GM23338 (cell line): ENCODE results near the gene MAPKAPK2. TPM values are rescaled to one million over a fixed set of nuclear protein-coding genes. Genes with fewer than 3 reads are reported as not detected.

Source experiments
- ATAC-seq: fragments of 200-7000 bp; cut with Tn5 transposase; 3 replicates; pipeline ENCODE4 v1.9.1; 2020
- DNase-seq: peaks from one replicate; pipeline ENCODE4 v3.0.0-alpha.2; 2015; ENCODE audit warnings: low spot score
- H2AFZ ChIP-seq: fragments of 200-600 bp; sonication (generic); 2 replicates; pipeline ENCODE4 v1.8.0; 2016; ENCODE audit warnings: antibody characterized with exemption, mild to moderate bottlenecking, moderate library complexity
- H3F3A ChIP-seq: fragments of 200-600 bp; sonication (generic); replicated peaks from 2 replicates; pipeline ENCODE4 v1.8.0; 2017; ENCODE audit warnings: antibody characterized with exemption, mixed run types, low read depth
- H3K27ac ChIP-seq: fragments of 200-600 bp; sonication (generic); 2 replicates; pipeline ENCODE4 v1.6.1; 2016; ENCODE audit warnings: low read depth
- H3K27me3 ChIP-seq: fragments of 200-600 bp; sonication (generic); 2 replicates; pipeline ENCODE4 v1.8.0; 2016; ENCODE audit warnings: mild to moderate bottlenecking, mixed run types, moderate library complexity; ENCODE audit not compliant: insufficient read depth
- H3K36me3 ChIP-seq: fragments of 200-600 bp; sonication (generic); 2 replicates; pipeline ENCODE4 v1.8.0; 2016; ENCODE audit warnings: mild to moderate bottlenecking; ENCODE audit not compliant: insufficient read depth
- H3K4me1 ChIP-seq: fragments of 200-600 bp; sonication (generic); 2 replicates; pipeline ENCODE4 v1.8.0; 2016; ENCODE audit warnings: mild to moderate bottlenecking, moderate library complexity; ENCODE audit not compliant: insufficient read depth
- H3K4me2 ChIP-seq: fragments of 200-600 bp; sonication (generic); 2 replicates; pipeline ENCODE4 v1.7.1; 2017; ENCODE audit warnings: mixed run types
- H3K4me3 ChIP-seq: fragments of 200-600 bp; sonication (generic); 2 replicates; pipeline ENCODE4 v1.6.1; 2016; ENCODE audit warnings: mixed run types
- H3K79me2 ChIP-seq: fragments of 200-600 bp; sonication (generic); replicated peaks from 2 replicates; pipeline ENCODE4 v1.8.0; 2017; ENCODE audit warnings: mild to moderate bottlenecking; ENCODE audit not compliant: insufficient read depth
- H3K9me2 ChIP-seq: fragments of 200-600 bp; sonication (generic); 2 replicates; pipeline ENCODE4 v1.8.0; 2017; ENCODE audit not compliant: insufficient read depth
- H4K20me1 ChIP-seq: fragments of 200-600 bp; sonication (generic); replicated peaks from 2 replicates; pipeline ENCODE4 v1.8.0; 2017; ENCODE audit warnings: mild to moderate bottlenecking; ENCODE audit not compliant: insufficient read depth
- H3K27ac Mint-ChIP-seq: 2 replicates; pipeline ENCODE4 v1.8.0; 2020; ENCODE audit warnings: inconsistent platforms, mild to moderate bottlenecking, moderate library complexity, mixed read lengths
- H3K27me3 Mint-ChIP-seq: 3 replicates; pipeline ENCODE4 v1.8.0; 2022; ENCODE audit warnings: low read depth, mild to moderate bottlenecking, moderate library complexity, mixed read lengths, inconsistent platforms; ENCODE audit not compliant: insufficient read depth, poor library complexity
- H3K36me3 Mint-ChIP-seq: 3 replicates; pipeline ENCODE4 v1.8.0; 2021; ENCODE audit warnings: low read depth, mild to moderate bottlenecking, inconsistent platforms, moderate library complexity, mixed read lengths
- H3K4me1 Mint-ChIP-seq: 3 replicates; pipeline ENCODE4 v1.8.0; 2020; ENCODE audit warnings: mild to moderate bottlenecking, inconsistent platforms, mixed read lengths
- H3K4me3 Mint-ChIP-seq: 3 replicates; pipeline ENCODE4 v1.8.0; 2021; ENCODE audit warnings: moderate library complexity, mild to moderate bottlenecking, inconsistent platforms, mixed read lengths
- H3K9me3 Mint-ChIP-seq: 3 replicates; pipeline ENCODE4 v1.8.0; 2020; ENCODE audit warnings: moderate library complexity, mild to moderate bottlenecking, inconsistent platforms, mixed read lengths
- CREB1 ChIP-seq: fragments of 250-450 bp; sonication (Bioruptor Pico); IDR thresholded peaks from 2 replicates; pipeline ENCODE4 v1.5.0; 2020; ENCODE audit warnings: low read depth, mild to moderate bottlenecking, moderate library complexity
- CTCF ChIP-seq, 2 experiments: fragments of 200-600 bp in 1 of 2; sonication (generic) in 1 of 2; conservative IDR thresholded peaks; 2 replicates each; pipeline versions ENCODE4 v1.5.1 to v1.6.1; 2016 to 2017; ENCODE audit warnings: antibody characterized with exemption in 2 of 2, low read depth in 2 of 2, mild to moderate bottlenecking in 2 of 2, moderate library complexity in 1 of 2
- ETS1 ChIP-seq: IDR thresholded peaks from 2 replicates; pipeline ENCODE4 v1.6.1; 2016; ENCODE audit warnings: antibody characterized with exemption
- EZH2 ChIP-seq: fragments of 200-600 bp; sonication (generic); IDR thresholded peaks from one replicate; pipeline ENCODE4 v1.8.0; 2017; ENCODE audit warnings: antibody characterized with exemption, mild to moderate bottlenecking, low read depth; ENCODE audit not compliant: unreplicated experiment
- NANOG ChIP-seq: IDR thresholded peaks from 2 replicates; pipeline ENCODE4 v1.6.1; 2016; ENCODE audit warnings: antibody characterized with exemption, borderline replicate concordance
- POLR2AphosphoS5 ChIP-seq: IDR thresholded peaks from 2 replicates; pipeline ENCODE4 v1.6.1; 2016; ENCODE audit warnings: antibody characterized with exemption, low read depth
- REST ChIP-seq: IDR thresholded peaks from one replicate; pipeline ENCODE4 v1.6.1; 2018; ENCODE audit warnings: antibody characterized with exemption; ENCODE audit not compliant: unreplicated experiment
- STAT1 ChIP-seq: IDR thresholded peaks from one replicate; pipeline ENCODE4 v1.6.1; 2016; ENCODE audit warnings: antibody characterized with exemption; ENCODE audit not compliant: unreplicated experiment
- ZNF114 ChIP-seq: fragments of 250-450 bp; sonication (Bioruptor Pico); IDR thresholded peaks from 2 replicates; pipeline ENCODE4 v1.5.0; 2020; ENCODE audit warnings: mild to moderate bottlenecking, moderate library complexity
- ZNF331 ChIP-seq: fragments of 250-450 bp; sonication (Bioruptor Pico); IDR thresholded peaks from 2 replicates; pipeline ENCODE4 v1.5.0; 2020; ENCODE audit warnings: low read depth, mild to moderate bottlenecking, moderate library complexity
- polyA plus RNA-seq: library from polyadenylated mRNA; unstranded; fragments of >200 nt; fragmentation: Nextera tagmentation; extraction: Ambion mirVana; gene quantifications from 2 replicates; pipeline ENCODE4 v1.2.1, GENCODE V29; 2016
- total RNA-seq: library from RNA; depleted of rRNA; stranded (reverse); fragments of >200 nt; shearing (Covaris generic); gene quantifications from 2 replicates; pipeline ENCODE4 v1.2.3, GENCODE V29; 2014

MAPKAPK2 gene
- total and polyA plus RNA-seq, 2 experiments from 2014 or later, result 10.1 to 30.4 TPM

- no peak for TF ChIP-seq REST
- no peak for TF ChIP-seq CTCF (conservative IDR thresholded peaks at IDR 0.05; ENCODE audit: low read depth in 2 of 2)
- no peak for TF ChIP-seq ZNF114
- no peak for TF ChIP-seq STAT1
- TF ChIP-seq POLR2AphosphoS5, result no peak
- TF ChIP-seq CREB1 (CRISPR knock-in tag), result no peak
- TF ChIP-seq NANOG, result no peak
- no peak for TF ChIP-seq ZNF331 (CRISPR knock-in tag)
- no peak for TF ChIP-seq ETS1
Measured at GRCh38 chr1:206769304-206769731, 84.6 kb downstream of the MAPKAPK2 start (continued).

- Histone ChIP-seq H3K79me2 (no peaks in the 10 kb centered on the region), H4K20me1 (no peaks in the 10 kb centered on the region), H3K4me2 (no peak within 1 kb of the TSS), H2AFZ (peak within 1 kb of the TSS; percentile 43), H3K27ac (no peak within 1 kb of the TSS), H3K4me1 (peaks cover 16% of the 10 kb centered on the region; the same call in 1 of the 2 replicates), H3K27me3 (no peaks in the 10 kb centered on the region), H3F3A (no peaks in the 10 kb centered on the region), H3K4me3 (no peak within 1 kb of the TSS), H3K36me3 (no peaks in the 10 kb centered on the region), H3K9me2 (no peaks in the 10 kb centered on the region; the same call in 1 of the 2 replicates)
- H3K27ac Mint-ChIP-seq, result no peak within 1 kb of the TSS
- H3K36me3 Mint-ChIP-seq, result no peaks in the 10 kb centered on the region
- DNase-seq, result peak; percentile 5
- no peaks in the 10 kb centered on the region for H3K9me3 Mint-ChIP-seq
- H3K27me3 Mint-ChIP-seq, result peaks cover 10% of the 10 kb centered on the region
- H3K4me3 Mint-ChIP-seq, result no peak within 1 kb of the TSS
- ATAC-seq, result peak; percentile 48
- peaks cover 27% of the 10 kb centered on the region for H3K4me1 Mint-ChIP-seq
- TF ChIP-seq STAT1, result no peak
- TF ChIP-seq EZH2, result no peak
- TF ChIP-seq CTCF (conservative IDR thresholded peaks at IDR 0.05; ENCODE audit: low read depth in 2 of 2), result no peak
Measured at GRCh38 chr1:206770531-206771337, 86.0 kb downstream of the MAPKAPK2 start, which contains the start of gene IL19. Gene IL19, plus strand, starts transcription at chr1:206770773. Its CDS starts 65,890 bp downstream, at chr1:206836663.
